NCI-H774 (cell line): ENCODE data around the gene FSIP2.
"Not testable (repeated sequence)": the region's sequence is repeated elsewhere in the genome, so short reads cannot be mapped to it uniquely, and the experiment has no call there.

Source experiments
- DNase-seq: peaks from one replicate; lab custom pipeline; 2025; lab: John Stamatoyannopoulos, UW

FSIP2 gene

DNA sequence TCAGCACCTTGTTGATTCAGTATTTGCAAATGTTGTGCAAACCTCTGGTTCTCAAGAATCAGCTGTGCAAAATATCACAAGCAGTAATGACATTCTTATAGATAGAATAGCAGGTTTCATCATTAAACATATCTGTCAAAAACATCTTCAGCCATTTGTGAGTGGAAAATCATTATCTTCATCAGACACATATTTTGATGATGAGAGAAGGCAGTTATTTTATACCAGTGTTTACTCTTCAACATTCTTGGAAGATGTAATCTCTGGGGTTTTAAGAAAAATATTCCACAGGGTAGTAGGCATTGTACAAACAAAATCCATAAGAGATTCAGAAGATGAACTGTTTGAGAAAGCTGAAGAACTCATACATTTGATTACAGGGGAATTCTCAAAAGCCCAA lies 64.3 kb downstream of the FSIP2 start:
- DNase-seq, result no peak

DNA sequence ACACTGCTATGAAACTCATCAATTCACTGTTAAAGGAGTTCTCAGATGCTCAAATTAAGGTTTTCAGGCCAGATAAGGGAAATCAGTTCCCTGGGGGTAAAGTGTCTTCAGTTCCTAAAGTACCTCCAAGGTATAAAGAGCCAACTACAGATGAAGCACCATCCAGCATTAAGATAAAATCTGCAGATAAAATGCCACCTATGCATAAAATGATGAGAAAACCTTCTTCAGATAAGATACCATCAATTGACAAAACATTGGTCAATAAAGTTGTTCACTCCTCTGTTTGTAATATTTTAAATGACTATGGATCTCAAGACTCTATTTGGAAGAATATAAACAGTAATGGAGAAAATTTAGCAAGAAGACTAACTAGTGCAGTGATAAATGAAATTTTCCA lies 68.2 kb downstream of the FSIP2 start:
- no peak for DNase-seq

DNA sequence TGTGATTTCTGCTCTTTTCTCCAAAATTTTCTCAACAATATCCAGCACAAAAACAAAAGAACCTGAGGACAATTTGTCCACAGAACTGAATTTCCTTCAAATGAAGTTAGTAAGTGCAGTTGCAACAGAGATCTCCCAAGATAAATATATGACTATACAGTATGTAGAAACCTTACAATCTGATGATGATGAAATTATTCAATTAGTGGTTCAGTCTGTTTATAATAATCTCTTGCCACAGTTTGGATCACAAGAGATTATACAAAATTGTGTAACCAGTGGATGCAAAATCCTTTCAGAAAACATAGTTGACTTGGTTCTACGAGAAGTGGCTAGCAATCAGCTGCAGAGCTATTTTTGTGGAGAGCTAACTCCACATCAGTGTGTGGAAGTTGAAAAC lies 68.7 kb downstream of the FSIP2 start:
- DNase-seq, result no peak

DNA sequence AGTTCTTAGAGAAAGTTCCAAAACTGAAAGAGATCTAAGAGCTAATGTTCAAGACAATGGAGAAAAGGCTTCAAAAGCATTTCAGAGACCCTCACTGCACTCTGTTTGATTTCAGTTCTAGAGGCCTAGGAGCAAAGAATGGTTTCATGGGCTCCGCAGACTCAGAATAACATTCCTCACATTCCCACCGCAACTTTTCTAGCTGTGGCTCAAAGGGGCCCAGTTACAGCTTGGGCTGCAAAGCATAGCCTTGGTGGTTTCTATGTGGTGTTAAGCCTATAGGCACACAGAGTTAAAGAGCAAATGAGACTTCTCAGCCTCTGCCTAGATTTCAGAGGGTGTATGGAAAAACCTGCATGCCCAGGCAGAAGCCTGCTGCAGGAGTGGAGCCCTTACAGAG lies 73.0 kb downstream of the FSIP2 start:
- no peak for DNase-seq

DNA sequence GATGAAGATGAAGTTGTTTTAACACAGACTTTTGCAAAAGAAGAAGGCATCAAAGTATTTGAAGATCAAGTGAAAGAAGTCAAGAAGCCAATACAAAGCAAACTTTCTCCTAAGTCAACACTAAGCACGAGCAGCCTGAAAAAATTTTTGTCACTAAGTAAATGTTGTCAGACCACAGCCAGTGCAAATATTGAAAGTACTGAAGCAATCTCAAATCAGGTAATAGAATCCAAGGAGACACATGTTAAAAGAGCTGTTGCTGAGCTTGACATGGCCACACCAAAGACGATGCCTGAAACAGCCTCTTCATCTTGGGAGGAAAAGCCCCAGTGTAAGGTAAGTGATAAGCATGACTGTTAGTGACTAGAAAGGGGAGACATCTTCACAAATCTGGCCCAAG lies 75.1 kb downstream of the FSIP2 start:
- no peak for DNase-seq

DNA sequence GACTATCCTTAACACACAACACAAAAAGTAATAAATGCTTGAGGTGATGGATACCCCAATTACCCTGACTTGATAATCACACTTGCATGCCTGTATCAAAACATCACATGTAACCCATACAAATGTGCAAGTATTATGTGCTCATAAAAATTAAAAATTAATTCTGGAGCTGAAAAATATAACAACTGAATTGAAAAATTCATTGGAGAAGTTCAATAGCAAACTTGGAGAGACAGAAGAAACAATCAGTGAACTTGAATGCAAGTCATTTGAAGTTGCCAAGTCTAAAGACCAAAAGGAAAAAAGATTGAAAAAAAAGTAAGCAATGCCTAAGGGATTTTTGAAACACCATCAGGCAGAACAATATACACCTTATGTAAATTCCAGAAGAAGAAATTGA lies 79.4 kb downstream of the FSIP2 start:
- no peak for DNase-seq

DNA sequence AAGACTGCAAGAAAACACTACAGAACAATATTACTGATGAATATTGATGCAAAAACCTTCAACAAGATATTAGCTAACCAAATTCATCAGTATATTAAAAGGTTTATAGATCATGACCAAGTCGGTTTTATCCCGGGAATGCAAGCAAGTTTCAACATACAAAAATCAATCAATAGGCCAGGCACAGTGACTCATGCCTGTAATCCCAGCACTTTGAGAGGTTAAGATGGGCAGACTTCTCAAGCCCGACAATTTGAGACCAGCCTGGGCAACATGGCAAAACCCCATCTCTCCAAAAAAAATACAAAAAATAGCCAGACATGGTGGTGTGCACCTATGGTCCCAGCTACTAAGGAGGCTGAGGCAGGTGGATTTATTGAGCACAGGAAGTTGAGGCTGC lies 82.9 kb downstream of the FSIP2 start:
- DNase-seq, result no peak

DNA sequence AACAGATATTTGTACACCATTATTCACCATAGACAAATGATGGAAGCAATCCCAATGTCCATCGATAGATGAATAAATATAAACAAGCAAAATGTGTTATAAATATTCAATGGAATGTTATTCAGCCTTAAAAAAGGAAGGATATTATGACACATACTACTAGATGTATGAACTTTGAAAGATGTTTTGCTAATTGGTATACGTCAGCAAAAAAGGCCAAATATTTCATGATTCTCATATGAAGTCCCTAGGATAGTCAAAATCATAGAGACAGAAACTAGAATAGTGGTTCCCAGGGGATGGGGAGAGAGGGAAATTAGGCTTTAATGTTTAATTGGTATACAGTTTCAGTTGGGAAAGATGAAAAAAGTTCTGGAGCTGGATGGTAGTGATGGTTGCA lies 85.2 kb downstream of the FSIP2 start:
- DNase-seq, result no peak

DNA sequence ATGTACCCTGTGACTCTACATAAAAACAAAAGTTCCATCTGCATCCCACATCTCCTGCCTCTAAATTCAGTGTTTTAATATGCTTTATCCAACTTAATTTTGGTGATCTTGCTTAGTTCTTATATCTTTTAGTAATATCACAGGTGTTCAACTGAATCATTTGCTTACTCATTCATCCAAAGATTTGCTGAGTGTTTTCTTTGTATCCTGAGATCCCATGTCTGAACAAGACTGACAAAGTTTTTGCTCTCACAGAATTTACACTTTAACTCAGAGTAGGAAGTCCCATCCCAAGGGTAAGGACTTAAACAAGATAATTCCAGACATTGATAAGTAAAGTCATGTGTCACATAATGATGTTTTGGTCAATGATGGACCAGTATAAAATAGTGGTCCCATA lies 87.0 kb downstream of the FSIP2 start:
- no peak for DNase-seq

DNA sequence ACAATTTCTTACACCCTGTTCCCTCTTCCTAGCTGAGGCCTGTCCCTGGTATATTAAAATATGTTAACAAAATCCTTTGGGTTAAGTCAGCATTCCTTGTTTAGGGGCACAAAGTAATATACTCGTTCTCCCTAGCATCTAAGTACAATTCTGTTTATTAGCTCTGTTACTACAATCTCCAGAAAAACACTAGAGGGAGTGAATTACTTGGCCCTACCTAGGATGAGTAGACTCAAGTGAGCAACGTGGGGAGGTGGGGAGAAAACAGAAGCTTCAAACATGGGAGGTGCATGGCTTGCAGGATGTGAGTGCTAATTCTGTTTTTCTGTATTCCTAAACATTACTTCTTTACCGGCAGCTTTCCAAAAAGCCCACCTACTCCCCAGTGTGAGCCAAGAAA lies 89.7 kb downstream of the FSIP2 start:
- DNase-seq, result no peak

DNA sequence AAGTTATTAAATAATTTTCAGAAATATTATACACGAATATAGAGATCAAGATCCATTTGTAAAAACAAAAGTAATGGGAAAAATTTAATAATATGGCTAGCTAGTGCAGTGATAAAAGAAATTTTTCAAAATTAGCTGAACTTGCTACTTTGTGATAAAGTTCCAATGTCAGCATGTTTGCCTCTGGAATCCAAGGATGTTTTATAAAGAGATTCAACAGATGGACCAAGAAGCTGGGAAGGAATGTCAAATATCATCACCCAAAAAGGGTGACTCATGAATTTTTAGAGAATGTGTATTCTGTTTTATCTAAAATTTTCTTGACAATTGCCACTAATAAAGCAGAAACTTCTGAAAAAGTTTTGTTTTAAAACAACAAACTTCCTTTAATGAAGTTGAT lies 95.3 kb downstream of the FSIP2 start:
- DNase-seq, result no peak

DNA sequence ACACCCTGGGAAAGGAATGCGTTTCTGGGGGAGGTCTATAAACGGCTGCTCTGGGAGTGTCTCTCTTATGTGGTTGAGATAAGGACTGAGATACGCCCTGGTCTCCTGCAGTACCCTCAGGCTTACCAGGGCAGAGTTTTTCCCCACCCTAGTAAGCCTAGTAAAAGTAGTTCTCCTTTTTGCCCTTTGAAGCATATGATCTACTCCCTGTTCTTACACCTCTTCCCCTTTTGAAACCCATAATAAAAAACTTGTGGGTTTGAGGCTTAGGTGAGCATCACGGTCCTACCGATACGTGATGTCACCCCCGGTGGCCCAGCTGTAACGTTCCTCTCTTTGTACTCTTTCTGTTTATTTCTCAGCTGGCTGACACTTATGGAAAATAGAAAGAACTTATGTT lies 97.4 kb downstream of the FSIP2 start:
- DNase-seq, result no peak

DNA sequence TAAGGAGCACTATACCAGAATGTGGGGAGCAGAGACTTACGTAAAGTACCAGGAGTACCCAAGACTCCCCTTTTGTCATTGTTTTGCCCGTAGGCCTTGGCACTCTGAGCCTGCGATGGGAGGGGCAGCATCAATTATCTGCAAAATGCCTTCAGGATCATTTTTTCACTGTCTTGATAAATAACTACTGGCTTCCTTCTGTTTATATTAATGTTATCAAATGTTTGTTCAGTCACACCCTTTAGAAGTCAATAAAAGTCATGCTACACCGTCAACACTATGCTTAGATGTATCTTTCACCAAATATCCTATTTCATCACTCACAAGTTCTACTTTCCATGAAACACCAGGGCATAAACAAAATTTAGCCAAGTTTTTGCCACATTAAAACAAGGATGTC lies 116.3 kb downstream of the FSIP2 start:
- no peak for DNase-seq

DNA sequence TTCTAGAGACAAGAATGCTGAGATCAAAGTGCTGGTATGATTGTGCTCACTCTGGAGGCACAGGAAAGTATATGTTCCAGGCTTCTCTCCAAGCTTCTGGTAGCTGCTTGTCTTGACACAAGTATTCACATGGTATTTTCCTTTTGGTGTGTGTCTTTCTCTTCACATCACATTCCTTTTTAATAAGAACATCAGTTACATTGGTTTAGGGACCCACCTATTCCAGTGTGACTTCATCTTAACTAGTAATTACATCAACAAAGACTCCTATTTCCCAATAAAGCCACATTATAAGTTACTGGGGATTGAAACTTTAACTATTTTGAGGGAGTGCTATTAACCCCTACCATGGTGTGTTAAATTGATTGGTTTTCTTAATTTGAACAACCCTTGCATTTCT lies 119.1 kb downstream of the FSIP2 start:
- no peak for DNase-seq

DNA sequence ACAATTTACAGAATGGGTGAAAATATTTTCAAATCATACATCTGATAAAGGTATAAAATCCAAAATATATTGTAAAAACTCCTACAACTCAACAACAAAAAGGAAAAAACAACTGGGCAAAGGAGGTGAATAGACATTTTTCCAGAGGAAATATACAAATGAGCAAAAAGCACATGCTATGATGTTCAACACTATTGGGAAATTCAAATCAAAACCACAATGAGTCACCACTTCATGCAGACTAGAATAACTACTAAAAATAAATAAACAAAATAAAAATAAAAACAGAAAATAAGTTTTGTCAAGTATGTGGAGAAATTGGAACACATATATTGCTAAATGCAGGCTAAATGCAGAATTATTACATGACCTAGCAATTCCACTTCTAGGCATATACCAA lies 120.9 kb downstream of the FSIP2 start:
- DNase-seq, result no peak

DNA sequence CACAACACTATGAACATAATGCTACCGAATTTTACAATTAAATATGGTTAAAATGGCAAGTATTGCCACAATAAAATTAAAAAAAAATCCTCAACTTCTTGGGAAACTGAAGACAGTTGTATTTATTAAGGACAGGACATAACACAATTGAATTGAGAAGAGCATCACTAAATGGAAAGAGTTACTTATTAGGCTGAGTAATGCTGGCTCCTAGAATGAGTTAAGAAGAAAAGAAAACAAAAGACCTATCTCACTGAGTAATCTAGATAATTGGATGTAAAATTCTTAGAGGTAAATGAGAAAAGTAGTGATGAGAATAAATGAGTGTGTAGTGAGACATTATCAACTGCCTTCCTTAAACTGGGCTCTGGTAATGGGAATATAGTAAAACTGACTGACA lies 121.7 kb downstream of the FSIP2 start:
- no peak for DNase-seq

DNA sequence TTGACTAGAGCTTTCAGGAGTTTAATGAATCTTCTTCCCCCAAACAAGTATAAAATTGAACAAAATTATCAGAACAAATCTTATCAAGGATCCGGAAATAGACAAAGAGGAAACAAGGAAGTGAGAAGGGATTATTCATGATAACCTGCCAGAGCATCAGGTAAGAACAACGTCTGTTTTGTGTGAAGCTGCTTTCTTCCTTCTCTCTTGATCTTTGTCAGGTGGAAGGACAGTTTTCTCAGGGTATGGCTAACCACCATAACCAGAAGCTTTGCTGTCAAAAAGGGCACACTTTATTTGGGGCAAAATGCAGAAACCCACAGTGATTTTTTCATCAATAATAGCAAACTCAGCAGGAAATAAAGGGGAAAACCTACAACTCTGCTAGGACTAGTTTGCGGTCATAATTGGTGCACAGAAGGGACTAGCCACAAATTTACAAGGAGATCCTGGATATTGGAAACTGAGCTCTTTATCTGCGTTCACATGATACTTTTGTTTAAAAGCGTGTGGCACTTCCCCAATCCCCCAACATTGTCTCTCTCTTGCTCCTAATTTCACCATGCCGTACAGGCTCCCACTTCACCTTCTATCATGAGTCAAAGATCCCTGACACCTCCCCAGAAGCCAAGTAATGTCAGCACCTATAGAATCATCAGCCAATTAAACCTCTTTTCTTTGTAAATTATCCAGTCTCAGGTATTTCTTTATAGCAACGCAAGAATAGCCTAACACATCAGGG lies 124.2 kb downstream of the FSIP2 start:
- DNase-seq, result no peak

DNA sequence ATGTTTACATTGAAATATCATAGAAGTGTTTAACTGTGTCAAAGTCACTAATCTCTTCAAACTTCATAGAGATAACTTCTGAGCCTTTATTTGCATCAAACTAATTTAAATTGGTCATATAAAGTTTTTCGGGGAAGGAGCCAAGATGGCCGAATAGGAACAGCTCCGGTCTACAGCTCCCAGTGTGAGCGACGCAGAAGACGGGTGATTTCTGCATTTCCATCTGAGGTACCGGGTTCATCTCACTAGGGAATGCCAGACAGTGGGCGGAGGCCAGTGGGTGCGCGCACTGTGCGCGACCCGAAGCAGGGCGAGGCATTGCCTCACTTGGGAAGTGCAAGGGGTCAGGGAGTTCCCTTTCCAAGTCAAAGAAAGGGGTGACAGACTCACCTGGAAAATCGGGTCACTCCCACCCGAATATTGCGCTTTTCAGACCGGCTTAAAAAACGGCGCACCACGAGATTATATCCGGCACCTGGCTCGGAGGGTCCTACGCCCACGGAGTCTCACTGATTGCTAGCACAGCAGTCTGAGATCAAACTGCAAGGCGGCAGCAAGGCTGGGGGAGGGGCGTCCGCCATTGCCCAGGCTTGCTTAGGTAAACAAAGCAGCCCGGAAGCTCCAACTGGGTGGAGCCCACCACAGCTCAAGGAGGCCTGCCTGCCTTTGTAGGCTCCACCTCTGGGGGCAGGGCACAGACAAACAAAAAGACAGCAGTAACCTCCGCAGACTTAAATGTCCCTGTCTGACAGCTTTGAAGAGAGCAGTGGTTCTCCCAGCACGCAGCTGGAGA lies 126.1 kb downstream of the FSIP2 start:
- DNase-seq, result not testable (repeated sequence)

DNA sequence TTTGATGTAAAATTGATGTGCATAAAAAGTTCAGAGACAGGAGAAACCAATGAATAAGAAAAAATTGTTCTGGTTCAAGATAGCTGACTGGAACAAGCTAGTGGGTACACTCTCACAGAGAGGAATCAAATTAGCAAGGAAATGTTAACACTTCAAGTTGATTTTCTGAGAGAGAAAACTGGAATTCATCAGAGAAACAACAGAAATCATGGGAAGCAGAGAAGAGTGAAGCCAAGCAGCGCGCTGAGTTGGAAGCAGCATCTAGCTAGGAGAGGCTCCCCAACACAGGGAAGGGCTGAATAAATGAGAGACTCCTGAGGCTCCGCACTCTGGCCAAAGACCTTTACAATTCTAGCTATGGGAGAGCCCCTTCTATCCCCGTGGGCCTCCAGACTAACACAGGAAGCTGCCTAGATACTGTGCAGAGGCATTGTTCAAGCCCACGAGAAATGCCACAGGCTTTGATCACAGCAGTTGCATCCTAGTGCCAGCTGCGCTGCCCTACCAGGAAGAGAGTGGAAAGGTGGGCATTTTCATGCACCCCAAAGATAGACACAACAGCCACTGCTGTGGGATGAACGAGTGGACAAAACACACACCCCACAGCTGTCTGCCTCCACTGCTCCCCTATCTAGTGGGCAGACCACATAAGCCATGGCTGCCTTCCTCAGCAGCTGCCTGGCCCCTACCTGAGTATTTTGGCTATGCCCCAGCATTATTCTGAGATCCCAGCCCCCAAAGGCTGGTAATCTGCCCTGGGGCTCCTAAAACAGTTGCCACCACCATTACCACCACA lies 136.7 kb downstream of the FSIP2 start:
- DNase-seq, result no peak

DNA sequence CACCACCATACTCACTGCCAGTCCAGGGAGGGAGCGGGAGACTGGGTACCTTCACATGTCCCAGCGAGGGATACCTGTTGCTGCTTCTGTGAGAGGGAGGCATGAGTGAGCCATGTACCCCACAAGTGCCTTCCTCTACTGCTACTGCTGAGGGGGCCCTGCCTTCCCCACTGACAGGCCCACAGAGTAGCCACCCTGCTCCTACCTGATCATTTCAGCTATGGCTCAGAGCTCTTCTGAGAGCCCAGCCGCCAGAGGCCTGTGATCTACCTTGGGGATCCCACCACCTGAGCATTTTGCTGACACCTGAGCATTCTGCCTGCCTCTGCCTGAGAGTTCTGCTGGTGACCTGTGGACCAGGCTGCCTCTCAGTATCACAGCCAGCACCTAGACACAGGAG lies 137.6 kb downstream of the FSIP2 start:
- no peak for DNase-seq

DNA sequence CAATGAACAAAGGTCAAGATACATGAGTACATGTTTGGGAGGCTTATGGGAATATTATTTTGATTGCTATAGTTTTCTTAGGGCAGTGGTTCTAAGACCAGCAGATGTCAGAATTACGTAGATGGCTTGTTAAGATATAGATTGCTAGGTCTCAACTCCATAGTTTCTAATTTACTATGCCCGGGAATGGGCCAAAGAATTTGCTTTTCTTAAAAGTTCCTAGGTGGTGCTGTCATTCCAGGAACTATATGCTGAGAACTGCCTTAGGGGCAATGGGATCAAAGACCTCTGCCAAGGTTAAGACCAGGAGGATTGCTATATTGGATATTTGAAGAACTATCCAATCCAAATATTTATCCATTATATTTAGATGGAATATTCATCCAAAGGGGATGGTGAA lies 141.8 kb downstream of the FSIP2 start:
- DNase-seq, result no peak
